ENCODE measurements around the gene MAP3K21. TPM values are rescaled to one million over a fixed set of nuclear protein-coding genes. Genes with fewer than 3 reads are reported as not detected.

Gene MAP3K21
- total RNA-seq, 1 donor from 2014 or later, result 6.9 TPM

DNA sequence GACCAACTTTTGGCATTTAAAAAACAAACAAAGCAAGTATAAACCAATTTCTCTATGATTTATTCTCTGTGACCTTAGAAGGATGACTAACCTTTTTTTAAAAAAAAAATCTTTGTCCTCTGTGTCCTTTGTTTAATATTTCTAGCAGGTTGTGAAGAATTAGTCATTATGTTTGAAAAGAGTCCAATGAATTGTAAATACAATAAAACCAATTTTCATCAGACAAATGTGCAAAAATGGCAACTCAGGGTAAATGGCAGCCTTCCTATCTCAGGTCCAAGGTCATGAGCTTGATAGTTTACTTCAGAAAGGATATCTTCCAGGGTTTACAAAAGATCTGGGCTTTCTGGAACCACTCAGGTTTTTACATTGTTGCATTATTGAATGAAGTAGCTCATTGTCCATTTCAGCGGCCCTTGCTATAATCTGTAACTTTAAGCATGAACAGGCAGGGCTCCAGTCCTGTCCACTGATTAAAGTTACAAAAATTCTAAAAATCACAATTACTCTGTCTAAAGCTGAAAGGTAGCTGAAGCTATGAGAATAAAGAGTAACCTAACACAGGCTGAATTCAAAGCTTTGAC is 11.7 kb upstream of the MAP3K21 start:
- Histone ChIP-seq H3K27ac (no peak overlapping the region), H3K27me3 (no peaks in the 10 kb centered on the region), H3K9me3 (no peaks in the 10 kb centered on the region), H3K36me3 (no peaks in the 10 kb centered on the region), H3K4me1 (no peaks in the 10 kb centered on the region), H3K4me3 (no peak overlapping the region)
- DNase-seq (ENCODE audit: extremely low spot score in 2 of 2), result no peak
- TF ChIP-seq POLR2A (IDR thresholded peaks at IDR 0.05) (no peak), POLR2AphosphoS5 (IDR thresholded peaks at IDR 0.05; ENCODE audit: insufficient read depth in 1 of 2, low read depth in 1 of 2) (no peak)
- TF ChIP-seq, protein P1, sequence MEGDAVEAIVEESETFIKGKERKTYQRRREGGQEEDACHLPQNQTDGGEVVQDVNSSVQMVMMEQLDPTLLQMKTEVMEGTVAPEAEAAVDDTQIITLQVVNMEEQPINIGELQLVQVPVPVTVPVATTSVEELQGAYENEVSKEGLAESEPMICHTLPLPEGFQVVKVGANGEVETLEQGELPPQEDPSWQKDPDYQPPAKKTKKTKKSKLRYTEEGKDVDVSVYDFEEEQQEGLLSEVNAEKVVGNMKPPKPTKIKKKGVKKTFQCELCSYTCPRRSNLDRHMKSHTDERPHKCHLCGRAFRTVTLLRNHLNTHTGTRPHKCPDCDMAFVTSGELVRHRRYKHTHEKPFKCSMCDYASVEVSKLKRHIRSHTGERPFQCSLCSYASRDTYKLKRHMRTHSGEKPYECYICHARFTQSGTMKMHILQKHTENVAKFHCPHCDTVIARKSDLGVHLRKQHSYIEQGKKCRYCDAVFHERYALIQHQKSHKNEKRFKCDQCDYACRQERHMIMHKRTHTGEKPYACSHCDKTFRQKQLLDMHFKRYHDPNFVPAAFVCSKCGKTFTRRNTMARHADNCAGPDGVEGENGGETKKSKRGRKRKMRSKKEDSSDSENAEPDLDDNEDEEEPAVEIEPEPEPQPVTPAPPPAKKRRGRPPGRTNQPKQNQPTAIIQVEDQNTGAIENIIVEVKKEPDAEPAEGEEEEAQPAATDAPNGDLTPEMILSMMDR (IDR thresholded peaks at IDR 0.05), result no peak
- intact Hi-C loops (cut with DNase I), result no loop called here

- Histone ChIP-seq H3K4me1 (no peaks in the 10 kb centered on the region), H3K4me3 (no peak overlapping the region), H3K36me3 (no peaks in the 10 kb centered on the region), H3K27me3 (no peaks in the 10 kb centered on the region), H3K27ac (no peak overlapping the region), H3K9me3 (no peaks in the 10 kb centered on the region)
- intact Hi-C loops (cut with DNase I), result no loop called here
- TF ChIP-seq, protein P1 (IDR thresholded peaks at IDR 0.05), result no peak
- no peak for TF ChIP-seq POLR2A (IDR thresholded peaks at IDR 0.05)
- no peak for DNase-seq (ENCODE audit: extremely low spot score in 2 of 2)
Observed at GRCh38 chr1:233316473-233316872, 11.1 kb upstream of the MAP3K21 start.

DNA sequence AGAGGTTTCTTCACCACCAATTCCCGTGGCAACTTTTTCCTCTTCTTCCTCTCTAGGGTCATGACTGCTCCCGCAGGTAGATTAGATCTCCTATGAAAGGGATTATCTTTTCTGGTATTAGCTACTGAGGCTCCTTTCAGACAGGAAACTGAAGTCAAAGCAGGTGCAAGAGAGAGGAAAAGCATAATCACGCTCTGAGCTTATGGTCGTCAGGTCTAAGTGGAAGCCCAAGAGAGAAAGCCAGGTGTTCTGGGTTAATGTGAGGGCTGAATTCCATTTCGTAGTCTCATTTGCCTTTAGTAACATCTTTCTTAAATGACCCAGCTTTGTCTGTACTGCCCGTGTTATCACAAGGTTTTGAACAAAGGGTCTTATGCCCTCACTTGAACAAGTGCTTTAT is 8.3 kb upstream of the MAP3K21 start:
- no peak for TF ChIP-seq POLR2A (IDR thresholded peaks at IDR 0.05)
- TF ChIP-seq, protein P1 (IDR thresholded peaks at IDR 0.05), result no peak
- no peak for TF ChIP-seq POLR2AphosphoS5 (IDR thresholded peaks at IDR 0.05; ENCODE audit: insufficient read depth in 1 of 2, low read depth in 1 of 2)
- DNase-seq (ENCODE audit: extremely low spot score in 2 of 2), result no peak
- Histone ChIP-seq H3K36me3 (no peaks in the 10 kb centered on the region), H3K9me3 (no peaks in the 10 kb centered on the region), H3K27me3 (no peaks in the 10 kb centered on the region), H3K4me1 (no peaks in the 10 kb centered on the region), H3K4me3 (no peak overlapping the region), H3K27ac (no peak overlapping the region)
- intact Hi-C loops (cut with DNase I), result no loop called here

DNA sequence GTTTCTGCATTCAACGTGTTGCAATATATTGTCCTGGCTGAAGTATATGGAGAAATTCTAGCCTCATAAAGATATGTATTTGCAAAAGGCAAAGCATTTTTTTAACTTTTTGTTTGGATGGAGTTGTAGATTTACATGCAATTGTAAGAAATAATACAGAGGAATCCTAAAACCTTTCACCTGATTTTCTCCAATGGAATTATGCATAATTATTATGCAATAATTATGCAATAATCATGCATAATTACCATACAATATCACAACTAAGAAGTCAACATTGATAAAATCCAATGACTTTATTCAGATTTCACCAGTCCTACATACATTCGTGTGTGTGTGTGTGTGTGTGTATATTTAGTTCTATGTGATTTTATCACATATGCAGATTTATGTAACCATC is 7.5 kb upstream of the MAP3K21 start:
- Histone ChIP-seq H3K27me3 (no peaks in the 10 kb centered on the region), H3K27ac (no peak overlapping the region), H3K4me3 (no peak overlapping the region), H3K36me3 (no peaks in the 10 kb centered on the region), H3K9me3 (no peaks in the 10 kb centered on the region), H3K4me1 (no peaks in the 10 kb centered on the region)
- intact Hi-C loops (cut with DNase I), result no loop called here
- TF ChIP-seq, protein P1 (IDR thresholded peaks at IDR 0.05), result no peak
- no peak for TF ChIP-seq POLR2AphosphoS5 (IDR thresholded peaks at IDR 0.05; ENCODE audit: insufficient read depth in 1 of 2, low read depth in 1 of 2)
- DNase-seq (ENCODE audit: extremely low spot score in 2 of 2), result no peak

DNA sequence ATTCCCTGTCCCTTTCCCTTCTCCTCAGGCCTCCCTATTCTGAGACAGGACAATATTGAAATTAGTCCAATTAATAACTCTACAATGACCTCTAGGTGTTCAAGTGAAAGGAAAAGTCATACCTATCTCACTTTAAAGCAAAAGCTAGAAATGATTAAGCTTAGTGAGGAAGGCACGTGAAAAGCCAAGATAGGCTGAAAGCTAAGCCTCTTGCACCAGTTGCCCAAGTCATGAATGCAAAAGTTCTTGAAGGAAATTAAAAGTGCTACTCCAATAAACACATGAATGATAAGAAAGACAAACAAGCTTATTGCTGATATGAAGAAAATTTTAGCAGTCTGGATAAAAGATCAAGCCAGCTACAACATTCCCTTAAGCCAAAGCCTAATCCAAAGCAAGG is 3.8 kb upstream of the MAP3K21 start:
- TF ChIP-seq POLR2A (IDR thresholded peaks at IDR 0.05) (no peak), POLR2AphosphoS5 (IDR thresholded peaks at IDR 0.05; ENCODE audit: insufficient read depth in 1 of 2, low read depth in 1 of 2) (no peak)
- TF ChIP-seq, protein P1 (IDR thresholded peaks at IDR 0.05), result no peak
- H3K27ac ChIP-seq, result no peak overlapping the region
- no peaks in the 10 kb centered on the region for H3K27me3 ChIP-seq

More for the DNA sequence above, 3.8 kb upstream of the MAP3K21 start:
- no peak for DNase-seq (ENCODE audit: extremely low spot score in 2 of 2)
- intact Hi-C loops (cut with DNase I), result no loop called here
- H3K9me3 ChIP-seq, result no peaks in the 10 kb centered on the region
- peaks cover 2% of the 10 kb centered on the region for H3K4me1 ChIP-seq
- H3K4me3 ChIP-seq, result no peak overlapping the region
- H3K36me3 ChIP-seq, result no peaks in the 10 kb centered on the region
